IPS DF 19.7 (cell line): ENCODE measurements around the gene RERG.
"Not testable (repeated sequence)": the region's sequence is repeated elsewhere in the genome, so short reads cannot be mapped to it uniquely, and the experiment has no call there.

Experiments used
- DNase-seq: peaks from one replicate; pipeline ENCODE4 v3.0.0-alpha.2; 2013; ENCODE audit warnings: low read depth, low spot score

RERG gene

DNA sequence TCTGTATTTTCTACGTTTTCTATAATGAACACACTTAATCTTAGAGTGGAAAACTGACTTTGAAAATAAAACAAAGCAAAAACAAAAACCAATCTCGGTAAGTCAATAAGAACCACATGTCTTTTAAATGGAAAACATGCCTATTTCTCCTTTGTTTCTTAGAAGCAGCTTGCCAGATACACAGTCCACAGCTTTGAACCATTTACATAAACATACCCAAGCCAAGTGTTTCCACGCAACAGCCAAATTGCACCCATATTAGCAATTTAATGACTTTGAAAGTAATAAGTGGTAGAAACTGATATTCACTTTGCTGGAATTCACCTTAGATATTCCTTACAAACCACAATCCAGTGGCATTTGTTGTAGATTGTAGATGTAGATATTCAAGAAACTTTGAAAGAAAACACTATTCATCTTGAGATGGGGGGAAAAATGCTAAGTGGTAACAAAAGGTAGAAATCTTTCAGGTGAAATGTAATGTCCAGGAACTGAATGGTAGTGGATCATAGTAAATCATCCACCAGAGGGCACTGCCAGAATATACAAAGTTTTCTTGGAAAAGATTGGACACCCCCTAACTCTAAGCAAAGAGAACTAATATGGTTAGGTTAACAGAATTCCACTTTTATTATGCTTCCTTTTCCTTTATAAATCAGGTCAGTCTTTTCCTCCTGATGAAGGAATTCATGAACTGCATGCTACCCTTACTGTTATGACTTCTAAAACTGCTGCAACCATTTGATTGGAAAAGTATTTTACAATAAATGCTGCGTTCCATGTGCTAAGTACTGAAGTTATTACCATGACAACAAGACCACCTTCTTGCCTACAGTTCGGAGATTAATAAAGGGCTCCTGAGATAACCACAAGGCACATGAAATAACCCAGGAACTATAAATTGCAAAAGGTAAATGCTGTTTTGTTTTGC, 69.8 kb downstream of the RERG start:
- DNase-seq = no peak

DNA sequence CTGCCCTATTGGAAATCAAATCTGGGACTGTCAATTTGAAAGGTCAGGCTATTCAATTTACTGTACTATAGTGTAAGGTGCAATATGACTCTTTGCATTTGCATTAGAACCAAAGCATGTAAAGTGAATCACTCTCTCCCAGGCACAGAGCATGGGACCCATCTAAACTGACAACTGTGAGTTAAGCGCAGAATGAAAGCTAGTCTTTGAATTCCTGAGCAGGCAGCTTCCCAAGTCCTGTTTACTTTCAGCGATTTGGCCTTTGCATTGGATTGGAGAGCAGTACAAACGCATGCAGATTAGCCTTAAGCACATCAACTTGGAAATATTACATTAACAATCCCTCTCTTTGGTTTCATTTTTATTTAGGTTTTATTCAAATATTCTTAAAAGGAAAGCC, 74.6 kb downstream of the RERG start:
- DNase-seq = no peak

DNA sequence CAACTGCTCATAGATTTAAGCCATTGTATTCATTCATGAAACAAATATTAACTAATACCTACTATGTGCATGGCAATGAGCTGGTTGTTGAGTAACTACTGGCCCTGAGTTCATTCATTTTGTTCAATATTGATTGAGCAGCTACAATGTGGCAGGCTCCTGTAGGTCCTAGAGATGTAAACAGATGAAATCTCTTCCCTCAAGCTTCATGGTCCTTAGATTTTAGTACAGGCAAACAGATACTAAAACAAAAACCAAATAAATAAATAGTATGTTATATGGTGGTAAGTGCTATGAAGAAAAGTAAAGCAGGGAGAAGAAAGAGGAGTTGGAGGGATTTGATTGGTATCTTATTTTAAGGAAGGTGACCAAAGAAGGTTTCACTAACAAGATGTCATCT, 77.8 kb downstream of the RERG start:
- no peak for DNase-seq

DNA sequence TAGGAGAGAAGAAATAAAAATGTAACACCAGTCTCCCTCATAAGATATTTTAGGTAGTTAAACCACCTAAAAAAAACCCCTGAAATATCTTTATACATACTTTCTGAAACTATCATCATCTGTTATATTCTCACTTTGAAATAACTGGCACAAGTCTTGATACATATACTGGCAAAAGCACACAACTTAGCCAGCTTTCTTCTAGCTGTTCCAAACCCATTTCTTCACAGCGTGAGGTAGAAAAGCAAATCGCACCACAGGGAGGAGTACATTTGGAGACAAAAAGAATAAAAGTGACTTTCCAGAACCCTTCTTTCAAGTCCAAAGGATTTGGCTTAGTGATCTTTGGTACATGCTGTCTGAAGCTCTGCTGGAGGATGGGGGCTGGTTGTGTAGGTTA, 78.5 kb downstream of the RERG start:
- no peak for DNase-seq

DNA sequence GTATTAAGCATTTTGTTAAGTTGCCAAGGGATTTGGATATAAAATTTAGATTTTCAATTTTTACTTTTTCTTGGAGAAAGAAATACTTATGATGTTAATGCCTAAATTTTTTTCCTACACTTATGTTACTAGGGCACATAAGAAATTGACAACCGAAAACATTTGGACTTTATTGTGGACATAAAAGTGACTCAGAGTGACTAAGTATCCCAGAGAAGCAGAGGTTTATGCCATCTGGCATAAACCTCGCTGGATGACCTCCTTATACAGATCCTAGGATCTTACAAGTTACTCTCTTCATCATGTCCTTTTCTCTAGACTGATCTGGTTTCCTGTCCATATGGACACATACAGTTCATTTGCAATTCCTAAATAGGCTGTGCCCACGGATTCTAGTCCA, 89.8 kb downstream of the RERG start:
- no peak for DNase-seq

DNA sequence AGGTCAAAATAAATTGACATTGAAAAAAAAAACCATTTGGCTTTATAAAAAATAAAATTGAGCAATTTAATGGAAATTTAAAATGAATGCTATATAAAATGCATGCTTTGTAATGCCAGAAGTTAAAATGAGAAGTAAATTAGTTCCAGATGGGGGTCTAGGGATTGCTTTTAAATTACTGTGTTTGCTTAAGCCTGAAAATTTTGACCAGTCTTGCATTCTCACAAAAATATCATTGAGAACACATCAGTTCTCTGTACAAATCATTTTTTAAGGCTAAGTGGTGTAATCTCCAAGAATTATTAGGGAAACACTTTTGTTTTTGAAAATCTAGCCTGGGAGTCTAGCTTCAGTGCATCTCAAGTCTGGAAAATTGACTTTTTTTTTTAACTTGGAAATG, 90.7 kb downstream of the RERG start:
- no peak for DNase-seq

DNA sequence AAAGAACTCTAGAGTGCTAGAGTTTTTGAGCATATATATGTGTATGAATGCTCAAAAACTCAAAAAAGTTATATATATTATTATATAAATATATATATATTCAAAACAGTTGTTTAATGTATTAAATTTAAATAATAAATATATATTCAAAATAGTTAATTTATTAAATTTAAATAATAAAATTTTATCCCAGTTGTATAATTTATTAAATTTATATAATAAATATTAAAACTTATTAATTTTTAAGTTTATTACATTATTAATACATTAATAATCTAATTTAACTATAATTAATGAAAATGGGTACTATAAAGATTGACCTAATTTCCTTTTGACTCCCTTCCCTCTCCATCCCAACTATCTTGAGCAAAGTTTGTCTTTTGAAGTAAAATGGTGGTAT, 97.8 kb downstream of the RERG start:
- DNase-seq = no peak

DNA sequence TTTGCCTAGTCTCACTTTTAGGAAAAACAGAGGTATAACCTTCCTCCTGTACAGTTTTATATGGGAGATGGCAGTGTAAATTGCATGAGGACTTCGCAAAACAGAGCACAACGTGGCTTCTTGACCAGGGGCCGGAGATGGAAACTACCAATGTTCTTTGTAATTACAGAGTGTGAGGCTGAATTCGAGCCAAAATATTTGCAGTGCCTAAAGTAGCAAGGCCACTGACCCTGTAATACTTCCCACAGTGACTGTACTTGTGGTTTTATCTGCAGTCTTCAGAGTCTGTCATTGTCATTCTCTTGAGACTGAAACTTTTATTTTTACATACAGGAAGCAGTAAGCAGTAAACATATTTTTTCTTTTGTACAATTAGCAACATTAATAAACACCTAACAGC, 98.9 kb downstream of the RERG start:
- no peak for DNase-seq

DNA sequence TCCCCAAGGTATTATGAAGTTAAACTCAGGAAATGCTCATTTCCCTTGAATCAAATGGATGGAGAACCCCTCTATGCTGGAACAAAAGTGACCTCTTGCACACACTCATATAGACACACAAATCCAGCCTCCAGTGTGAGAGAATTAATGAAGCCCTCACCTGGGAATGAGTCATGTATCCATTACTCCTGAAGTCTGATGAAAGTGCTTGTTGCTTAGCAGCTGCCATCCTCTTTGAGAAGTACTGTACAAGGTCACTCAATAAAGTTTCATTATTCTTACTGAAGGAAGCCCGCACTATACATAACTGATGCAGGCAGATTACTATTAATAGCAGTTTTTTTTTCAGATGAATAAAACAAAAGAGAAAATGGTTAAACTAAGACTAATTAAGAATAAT, 102.3 kb downstream of the RERG start:
- no peak for DNase-seq

DNA sequence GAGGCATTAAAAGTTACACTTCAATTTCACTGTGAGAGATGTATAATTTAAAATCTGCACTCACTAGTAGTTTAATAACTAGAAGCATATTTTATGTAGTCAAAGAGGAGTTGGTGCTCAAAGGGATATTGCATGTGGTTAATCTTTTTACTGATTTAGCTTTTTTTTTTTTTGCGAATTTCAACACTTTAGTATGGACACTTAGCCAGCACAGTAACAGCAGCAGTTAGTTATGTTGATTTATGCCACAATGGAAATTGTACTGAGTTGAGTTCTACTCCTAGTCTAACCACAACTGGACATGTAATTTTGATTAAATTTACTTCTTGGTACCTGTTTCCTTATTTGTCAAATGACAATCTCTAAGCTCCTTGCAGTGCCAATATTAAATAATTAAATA, 104.2 kb downstream of the RERG start:
- no peak for DNase-seq

DNA sequence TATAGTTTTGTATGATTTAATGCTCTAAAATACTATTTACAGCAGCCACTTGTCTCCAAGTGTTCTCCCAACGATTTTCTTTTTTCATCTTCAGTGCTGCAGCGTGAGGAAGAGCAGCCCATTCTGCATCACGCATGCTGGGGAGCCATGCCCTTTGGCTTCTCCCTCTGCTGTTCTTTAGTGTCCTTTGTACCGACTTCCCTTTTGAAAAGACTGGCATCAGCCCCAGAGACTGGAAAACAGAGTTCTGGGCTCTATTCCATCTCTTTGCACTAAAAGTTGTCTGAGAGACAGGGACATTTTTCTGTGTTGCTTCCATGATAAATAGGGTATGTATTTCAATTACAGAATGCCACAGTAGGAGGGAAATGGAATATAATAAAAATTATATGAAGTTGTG, 105.1 kb downstream of the RERG start:
- no peak for DNase-seq

DNA sequence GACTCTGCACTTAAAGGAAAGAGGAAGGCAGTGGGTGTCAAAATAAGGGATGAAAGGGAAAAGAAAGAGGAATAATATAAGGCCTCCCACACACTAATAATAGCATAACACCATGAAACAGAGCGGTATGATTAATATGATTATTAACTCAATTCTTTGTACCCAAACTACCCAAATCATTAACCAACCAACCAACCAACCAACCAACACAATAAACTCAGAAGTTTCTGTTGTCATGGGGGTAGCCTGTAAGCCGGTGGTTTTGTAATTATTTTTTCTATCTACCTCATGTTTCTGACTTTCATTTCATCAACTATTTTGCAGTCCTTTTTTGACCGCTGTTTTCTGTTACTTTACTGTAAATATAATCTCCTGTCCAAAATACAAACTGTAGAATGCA, 105.8 kb downstream of the RERG start:
- DNase-seq = no peak

DNA sequence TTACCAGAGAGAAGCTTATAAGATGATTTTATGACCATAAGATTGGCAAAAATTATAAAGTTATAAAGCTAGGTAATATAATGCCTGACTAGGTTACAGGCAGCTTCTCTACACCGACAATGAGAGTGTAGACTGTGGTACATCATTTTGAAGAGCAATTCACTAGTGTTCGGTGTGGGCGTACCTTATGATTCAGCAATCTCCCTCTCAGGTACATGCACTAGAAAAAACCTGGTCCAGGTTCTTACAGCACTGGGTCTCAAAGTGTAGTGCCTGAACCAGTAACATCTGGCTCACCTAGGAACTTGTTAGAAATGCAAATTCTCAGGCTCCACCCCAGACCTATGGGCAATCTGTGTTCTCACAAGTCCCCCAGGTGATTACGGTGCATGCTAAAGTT, 106.7 kb downstream of the RERG start:
- no peak for DNase-seq

DNA sequence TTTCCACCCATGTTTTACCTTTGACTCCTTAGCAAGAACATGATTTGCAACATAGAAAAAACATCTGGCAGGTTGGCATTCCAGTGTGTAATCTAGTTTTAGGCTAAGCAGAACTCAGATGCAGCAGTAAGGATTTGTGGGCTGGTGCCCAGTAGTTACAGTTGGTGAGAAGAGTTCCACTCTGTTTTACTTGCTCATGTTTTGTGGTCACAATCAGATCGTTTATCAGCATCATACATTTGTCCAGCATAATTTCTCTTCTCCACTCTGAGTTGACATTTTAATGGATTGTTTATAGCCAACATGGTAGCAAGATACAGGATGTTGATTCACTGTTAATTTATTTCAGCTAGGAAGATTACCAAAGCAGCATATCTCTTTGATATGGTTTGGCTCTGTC, 128.4 kb downstream of the RERG start:
- DNase-seq = no peak

DNA sequence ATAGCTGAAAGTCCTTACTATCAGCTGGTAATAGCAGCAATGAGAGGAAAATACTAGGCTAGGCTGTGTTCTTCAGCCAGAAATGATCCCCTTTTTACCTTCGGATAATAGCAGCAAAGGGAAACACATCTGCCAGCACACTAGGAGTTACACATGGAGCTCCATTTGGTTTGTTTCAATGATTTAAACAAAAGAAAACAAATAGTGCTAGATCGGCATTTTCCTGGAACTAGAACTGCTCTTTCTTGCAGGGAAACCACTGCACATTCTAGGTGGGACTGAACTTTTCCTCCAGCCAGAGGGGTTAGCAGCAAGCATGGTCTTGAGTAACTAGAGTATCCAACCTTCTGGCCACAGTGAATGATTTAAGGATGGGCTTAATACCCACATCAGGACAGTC, 130.8 kb downstream of the RERG start:
- DNase-seq = no peak

DNA sequence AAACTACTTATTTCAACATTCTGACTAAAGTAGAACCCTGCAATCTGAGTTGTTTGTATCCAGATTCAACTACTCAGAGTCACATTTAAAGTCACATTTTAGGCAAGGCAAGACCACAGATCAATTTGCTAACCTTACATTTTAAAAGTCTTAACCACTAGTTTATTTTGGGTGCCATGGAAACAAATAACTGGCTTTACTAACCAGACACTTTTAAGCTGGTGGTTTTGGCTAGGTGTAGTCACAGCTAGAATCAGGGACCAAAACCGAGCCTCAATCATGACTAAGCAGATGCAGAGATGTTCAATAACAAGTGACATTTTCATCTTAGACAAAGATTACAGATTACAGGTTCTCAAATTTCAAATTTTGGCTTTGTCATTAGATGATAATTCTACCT, 133.1 kb downstream of the RERG start:
- no peak for DNase-seq

DNA sequence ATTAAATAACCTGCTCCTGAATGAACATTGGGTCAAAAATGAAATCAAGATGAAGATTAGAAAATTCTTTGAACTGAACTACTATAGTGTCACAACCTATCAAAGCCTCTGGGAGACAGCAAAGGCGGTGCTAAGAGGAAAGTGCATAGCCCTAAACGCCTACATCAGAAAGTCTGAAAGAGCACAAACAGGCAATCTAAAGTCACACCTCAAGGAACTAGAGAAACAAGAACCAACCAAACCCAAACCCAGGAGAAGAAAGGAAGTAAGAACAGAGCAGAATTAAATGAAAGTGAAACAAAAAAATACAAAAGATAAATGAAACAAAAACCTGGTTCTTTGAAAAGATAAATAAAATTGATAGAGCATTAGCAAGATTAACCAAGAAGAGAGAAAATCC, 143.5 kb downstream of the RERG start:
- DNase-seq = not testable (repeated sequence)

DNA sequence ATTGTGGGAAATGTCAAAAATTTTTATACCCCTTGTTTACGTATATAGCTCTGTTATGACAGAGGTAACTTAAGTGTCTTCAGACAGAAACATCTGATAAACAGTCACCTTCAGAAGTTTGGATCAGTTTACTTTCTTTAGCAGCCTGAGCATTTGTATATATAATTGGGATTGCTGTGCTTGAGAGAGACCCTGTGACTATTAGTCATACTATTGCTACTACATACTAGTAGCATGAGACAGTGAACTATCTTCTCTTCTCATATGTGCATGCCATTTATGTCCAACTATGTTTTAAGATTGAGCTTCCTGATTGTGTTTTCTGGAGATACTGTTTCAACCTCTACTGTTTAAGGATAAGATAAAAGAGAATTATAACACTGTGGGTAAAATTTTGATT, 146.9 kb downstream of the RERG start:
- DNase-seq = no peak

DNA sequence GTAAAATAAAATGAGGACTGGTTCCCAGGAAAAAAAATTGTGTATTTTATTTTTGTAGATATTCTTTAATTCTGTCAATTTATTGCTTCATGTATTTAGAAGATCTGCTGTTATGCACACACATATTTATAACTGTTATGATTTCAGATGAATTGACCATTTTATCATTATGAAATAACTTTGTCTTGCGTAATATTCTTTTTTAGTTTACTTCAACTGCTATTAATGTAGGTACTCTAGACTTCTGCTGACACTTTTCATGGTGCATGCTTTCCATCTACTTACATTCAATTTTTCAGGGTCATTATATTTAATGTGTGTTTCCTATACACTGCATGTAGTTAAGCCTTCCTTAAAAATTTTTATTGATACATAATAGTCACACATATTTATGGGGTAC, 162.1 kb downstream of the RERG start:
- no peak for DNase-seq
